Effector memory CD4-positive, alpha-beta T cell (primary cell): ENCODE results near the gene JAKMIP2.
"Not testable (repeated sequence)": the region's sequence is repeated elsewhere in the genome, so short reads cannot be mapped to it uniquely, and the experiment has no call there.

Source experiments
- DNase-seq, 3 donors: peaks; one replicate each; pipeline ENCODE4 v3.0.0-alpha.2; 2020
- H3K27ac ChIP-seq: 2 replicates; pipeline ENCODE4 v1.7.0; 2013; ENCODE audit warnings: mild to moderate bottlenecking, low read length, moderate library complexity; ENCODE audit not compliant: insufficient read depth, poor library complexity, severe bottlenecking
- H3K27me3 ChIP-seq: replicated peaks from 2 replicates; pipeline ENCODE4 v1.7.0; 2013; ENCODE audit warnings: mild to moderate bottlenecking, low read length; ENCODE audit not compliant: insufficient read depth, control insufficient read depth, poor library complexity, severe bottlenecking
- H3K36me3 ChIP-seq: 2 replicates; pipeline ENCODE4 v1.7.0; 2013; ENCODE audit warnings: mild to moderate bottlenecking, low read length, moderate library complexity; ENCODE audit not compliant: control insufficient read depth, insufficient read depth
- H3K4me1 ChIP-seq: 2 replicates; pipeline ENCODE4 v1.7.0; 2013; ENCODE audit warnings: low read length, mild to moderate bottlenecking; ENCODE audit not compliant: control insufficient read depth, insufficient read depth, poor library complexity, severe bottlenecking
- H3K4me3 ChIP-seq: 2 replicates; pipeline ENCODE4 v1.7.0; 2013; ENCODE audit warnings: low read length, low read depth, mild to moderate bottlenecking; ENCODE audit not compliant: insufficient read depth, poor library complexity, severe bottlenecking
- H3K9me3 ChIP-seq: 2 replicates; pipeline ENCODE4 v1.7.0; 2013; ENCODE audit warnings: mild to moderate bottlenecking, low read length, moderate library complexity; ENCODE audit not compliant: control insufficient read depth

JAKMIP2 gene

GRCh38 chr5:147557876-147558745, 224.4 kb downstream of the JAKMIP2 start:
- Histone ChIP-seq H3K36me3 (no peaks in the 10 kb centered on the region), H3K9me3 (no peaks in the 10 kb centered on the region), H3K4me1 (no peaks in the 10 kb centered on the region), H3K27ac (no peak overlapping the region), H3K27me3 (no peaks in the 10 kb centered on the region), H3K4me3 (no peak overlapping the region)
- no peak for DNase-seq

DNA sequence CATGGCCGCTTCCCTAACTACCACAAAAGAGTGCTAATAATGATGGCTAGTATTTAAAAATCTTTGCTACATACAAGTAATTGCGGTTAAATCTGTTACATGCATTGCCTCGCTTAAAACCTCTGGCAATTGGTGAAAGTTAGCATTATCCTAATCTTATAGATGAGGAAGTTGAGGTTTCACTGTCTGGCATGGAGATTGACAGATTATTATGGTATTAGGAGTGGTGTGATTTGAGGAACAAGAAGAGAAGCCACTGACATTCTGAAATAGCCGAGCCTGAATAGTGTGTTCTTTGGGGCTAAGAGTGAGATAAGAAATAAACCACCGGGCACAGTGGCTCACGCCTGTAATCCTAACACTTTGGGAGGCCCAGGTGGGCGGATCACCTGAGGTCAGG, 227.4 kb downstream of the JAKMIP2 start:
- Histone ChIP-seq H3K27ac (no peak overlapping the region), H3K4me1 (no peaks in the 10 kb centered on the region), H3K36me3 (no peaks in the 10 kb centered on the region), H3K4me3 (no peak overlapping the region), H3K27me3 (no peaks in the 10 kb centered on the region), H3K9me3 (no peaks in the 10 kb centered on the region)
- DNase-seq = no peak

DNA sequence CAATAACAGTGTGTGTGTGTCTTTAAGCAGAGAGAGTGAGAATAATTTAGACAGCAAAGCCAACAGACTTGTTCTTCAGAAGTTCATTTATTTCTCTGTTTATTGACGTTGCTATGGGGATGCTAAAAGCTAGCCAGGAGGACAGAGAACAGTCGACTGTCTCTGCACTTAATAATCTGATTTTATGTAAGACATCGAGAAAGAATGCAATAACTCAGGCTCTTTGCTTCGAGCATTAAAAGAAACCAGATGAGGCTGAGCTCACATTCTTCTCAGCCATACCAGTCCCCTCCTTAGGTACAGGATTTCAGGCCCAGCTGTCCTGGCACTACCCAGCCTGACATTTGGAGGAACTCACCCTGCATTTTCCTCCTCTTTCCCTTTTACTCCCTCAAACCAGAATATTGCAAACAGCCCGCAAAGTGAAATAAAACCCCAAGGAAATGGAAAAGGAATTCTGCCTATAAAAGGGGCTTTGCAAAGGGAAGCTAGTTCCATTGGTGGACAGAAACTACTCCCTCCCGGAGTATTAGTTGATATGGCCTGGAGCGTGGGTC, 228.2 kb downstream of the JAKMIP2 start:
- DNase-seq = no peak
- no peak overlapping the region for H3K4me3 ChIP-seq
- no peaks in the 10 kb centered on the region for H3K4me1 ChIP-seq
- H3K36me3 ChIP-seq = no peaks in the 10 kb centered on the region
- no peaks in the 10 kb centered on the region for H3K9me3 ChIP-seq
- no peaks in the 10 kb centered on the region for H3K27me3 ChIP-seq
- H3K27ac ChIP-seq = no peak overlapping the region

DNA sequence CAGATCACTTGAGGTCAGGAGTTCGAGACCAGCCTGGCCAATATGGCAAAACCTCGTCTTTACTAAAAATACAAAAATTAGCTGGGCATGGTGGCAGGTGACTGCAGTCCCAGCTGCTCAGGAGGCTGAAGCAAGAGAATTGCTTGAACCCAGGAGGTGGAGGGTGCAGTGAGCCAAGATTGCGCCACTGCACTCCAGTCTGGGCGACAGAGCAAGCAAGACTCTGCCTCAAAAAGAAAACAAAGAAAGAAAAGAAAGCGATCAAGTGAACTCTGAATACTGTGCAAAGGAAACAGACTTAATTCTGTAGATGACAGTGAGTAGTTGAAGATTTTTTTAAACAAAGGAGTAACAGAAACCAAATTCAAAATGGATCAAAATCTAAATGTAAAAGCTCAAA, 228.7 kb downstream of the JAKMIP2 start:
- not testable (repeated sequence) for H3K9me3 ChIP-seq, H3K4me1 ChIP-seq, H3K4me3 ChIP-seq, H3K27me3 ChIP-seq, DNase-seq, H3K36me3 ChIP-seq, H3K27ac ChIP-seq

DNA sequence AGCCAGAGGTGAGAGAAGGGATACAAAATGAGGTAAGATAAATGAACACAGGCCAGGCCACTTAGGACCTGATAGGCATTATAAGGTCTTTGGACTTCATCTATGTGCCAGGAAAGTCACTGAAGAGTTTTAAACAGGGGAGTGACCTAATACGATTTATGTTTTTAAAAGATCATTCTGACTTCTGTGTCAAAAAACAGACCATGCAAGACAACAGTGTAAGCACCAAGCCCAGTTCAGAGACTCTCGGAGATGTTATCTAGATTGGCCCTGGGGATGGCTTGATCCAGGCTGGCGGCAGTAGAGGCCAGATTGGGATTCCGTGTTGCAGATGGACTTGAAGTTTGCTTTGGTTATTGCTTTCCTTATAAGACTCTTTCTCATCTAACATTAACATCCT, 229.6 kb downstream of the JAKMIP2 start:
- no peak overlapping the region for H3K4me3 ChIP-seq
- H3K27me3 ChIP-seq = no peaks in the 10 kb centered on the region
- no peaks in the 10 kb centered on the region for H3K4me1 ChIP-seq
- H3K9me3 ChIP-seq = no peaks in the 10 kb centered on the region
- H3K36me3 ChIP-seq = no peaks in the 10 kb centered on the region
- no peak for DNase-seq
- H3K27ac ChIP-seq = no peak overlapping the region

DNA sequence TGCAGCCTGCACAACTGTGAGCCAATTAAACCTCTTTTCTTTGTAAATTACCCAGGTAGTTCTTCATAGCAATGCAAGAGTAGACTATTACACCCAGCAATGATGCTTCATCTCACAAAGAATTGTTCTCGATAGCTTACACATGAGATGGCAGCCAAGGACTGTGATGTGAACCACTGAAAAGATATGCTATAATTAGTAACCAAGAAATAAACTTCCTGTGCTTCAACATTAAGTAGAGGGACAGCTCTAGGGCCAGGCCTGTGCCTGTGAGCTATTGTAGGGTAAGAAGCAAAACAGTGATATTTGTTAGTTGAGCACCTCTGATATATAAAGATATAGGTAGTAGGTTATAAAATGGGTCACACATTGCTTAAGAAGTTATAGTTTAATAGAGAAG, 230.9 kb downstream of the JAKMIP2 start:
- Histone ChIP-seq H3K4me1 (no peaks in the 10 kb centered on the region), H3K9me3 (no peaks in the 10 kb centered on the region), H3K27me3 (no peaks in the 10 kb centered on the region)

DNA sequence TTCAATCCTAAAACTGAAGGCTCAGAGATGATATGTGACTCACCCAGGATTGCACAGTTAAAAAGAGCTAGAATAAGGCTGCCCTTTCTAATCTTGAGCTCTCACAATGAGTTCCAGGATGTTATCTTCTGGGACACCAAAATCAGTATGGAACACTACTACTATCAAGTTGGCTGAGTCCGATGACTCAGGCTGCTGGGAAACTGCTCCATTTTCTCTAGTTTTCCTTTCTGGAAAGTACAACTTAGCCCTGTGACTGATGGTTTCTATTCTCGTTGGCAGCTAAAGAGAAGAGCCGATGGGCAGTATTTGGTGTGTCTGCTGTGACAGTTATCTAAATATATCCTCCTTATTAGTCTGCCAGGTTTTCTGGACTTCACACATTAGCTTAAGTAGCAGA, 234.8 kb downstream of the JAKMIP2 start:
- H3K4me1 ChIP-seq = no peaks in the 10 kb centered on the region
- no peak for DNase-seq
- no peak overlapping the region for H3K4me3 ChIP-seq

More for the DNA sequence above, 230.9 kb downstream of the JAKMIP2 start:
- Histone ChIP-seq H3K4me3 (no peak overlapping the region), H3K27ac (no peak overlapping the region), H3K36me3 (no peaks in the 10 kb centered on the region)
- DNase-seq = no peak

GRCh38 chr5:147544556-147544955, 238.0 kb downstream of the JAKMIP2 start:
- no peaks in the 10 kb centered on the region for H3K27me3 ChIP-seq
- DNase-seq = no peak
- H3K4me1 ChIP-seq = no peaks in the 10 kb centered on the region
- H3K9me3 ChIP-seq = no peaks in the 10 kb centered on the region
- no peak overlapping the region for H3K27ac ChIP-seq
- no peak overlapping the region for H3K4me3 ChIP-seq
- no peaks in the 10 kb centered on the region for H3K36me3 ChIP-seq

More for the DNA sequence above, 234.8 kb downstream of the JAKMIP2 start:
- no peak overlapping the region for H3K27ac ChIP-seq
- no peaks in the 10 kb centered on the region for H3K9me3 ChIP-seq
- H3K27me3 ChIP-seq = no peaks in the 10 kb centered on the region
- H3K36me3 ChIP-seq = no peaks in the 10 kb centered on the region

DNA sequence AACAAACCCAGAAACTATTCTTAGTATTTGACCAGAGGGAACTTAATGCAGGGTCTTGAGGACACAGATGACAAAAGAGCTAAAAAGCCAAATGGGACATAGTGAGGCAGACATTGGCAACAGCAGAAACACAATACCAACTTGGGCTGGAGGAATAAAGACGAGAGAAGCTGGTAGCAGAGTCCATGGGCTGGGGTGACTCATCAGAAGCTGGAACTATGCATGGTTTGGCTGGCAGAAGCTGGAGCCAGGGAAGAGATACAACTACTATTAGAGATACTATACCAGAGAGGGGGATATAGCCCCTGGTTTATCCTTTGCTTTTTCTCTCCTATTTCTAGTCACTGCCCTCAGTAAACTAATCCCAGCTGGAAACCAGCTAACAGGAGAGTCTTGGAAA, 243.5 kb downstream of the JAKMIP2 start:
- no peaks in the 10 kb centered on the region for H3K36me3 ChIP-seq
- no peak for DNase-seq
- no peak overlapping the region for H3K4me3 ChIP-seq

GRCh38 chr5:147538236-147538635, 244.3 kb downstream of the JAKMIP2 start:
- H3K4me1 ChIP-seq = no peaks in the 10 kb centered on the region
- H3K27ac ChIP-seq = no peak overlapping the region
- no peak overlapping the region for H3K4me3 ChIP-seq
- no peaks in the 10 kb centered on the region for H3K36me3 ChIP-seq
- no peaks in the 10 kb centered on the region for H3K27me3 ChIP-seq
- DNase-seq = no peak
- H3K9me3 ChIP-seq = no peaks in the 10 kb centered on the region

More for the DNA sequence above, 243.5 kb downstream of the JAKMIP2 start:
- Histone ChIP-seq H3K4me1 (no peaks in the 10 kb centered on the region), H3K27me3 (no peaks in the 10 kb centered on the region), H3K9me3 (no peaks in the 10 kb centered on the region), H3K27ac (no peak overlapping the region)
